Thoracic aorta (tissue), 2 donors: ENCODE data around the gene PCGF5. TPM values are rescaled to one million over a fixed set of nuclear protein-coding genes. Genes with fewer than 3 reads are reported as not detected.

Experiments used
- ATAC-seq: fragments of 150-250 bp; one replicate; pipeline ENCODE4 v1.8.0; 2017; ENCODE audit warnings: low read depth; ENCODE audit not compliant: insufficient number of reproducible peaks, low FRiP score
- DNase-seq: peaks from one replicate; pipeline ENCODE4 v3.0.0-alpha.2; 2020; ENCODE audit warnings: low spot score
- H3K27ac ChIP-seq, 2 donors: fragments of 200-600 bp; sonication (generic); 1 replicate in 1 of 2; 2 replicates in 1 of 2; pipeline ENCODE4 v1.5.1; 2016; ENCODE audit warnings: mild to moderate bottlenecking in 2 of 2, moderate library complexity in 2 of 2
- H3K27me3 ChIP-seq: fragments of 200-600 bp; sonication (generic); replicated peaks from 2 replicates; pipeline ENCODE4 v1.6.0; 2016; ENCODE audit warnings: mild to moderate bottlenecking; ENCODE audit not compliant: insufficient read depth
- H3K36me3 ChIP-seq: fragments of 200-600 bp; sonication (generic); one replicate; pipeline ENCODE4 v1.5.1; 2016
- H3K4me1 ChIP-seq, 2 donors: fragments of 200-600 bp; sonication (generic); 1 replicate in 1 of 2; 2 replicates in 1 of 2; pipeline versions ENCODE4 v1.5.1 to v1.6.0; 2016; ENCODE audit warnings: low read depth in 2 of 2, mild to moderate bottlenecking in 1 of 2; ENCODE audit not compliant: control insufficient read depth in 1 of 2
- H3K4me3 ChIP-seq: fragments of 200-600 bp; sonication (generic); 2 replicates; pipeline ENCODE4 v1.5.1; 2016; ENCODE audit warnings: mild to moderate bottlenecking
- H3K9me3 ChIP-seq: fragments of 200-600 bp; sonication (generic); 2 replicates; pipeline ENCODE4 v1.5.1; 2016
- total RNA-seq, 2 donors: library from RNA; depleted of rRNA; stranded (reverse); fragments of >200 nt; gene quantifications; one replicate each; pipeline versions ENCODE4 v1.1.0 to v1.2.3, GENCODE V29; 2016
- TF ChIP-seq, protein P1 (sequence below): fragments of 200-600 bp; sonication (generic); IDR thresholded peaks from one replicate; pipeline ENCODE4 v1.5.1; 2019; ENCODE audit warnings: antibody characterized with exemption

The PCGF5 gene
- total RNA-seq, 2 donors from 2014 or later, result 111 to 175 TPM

DNA sequence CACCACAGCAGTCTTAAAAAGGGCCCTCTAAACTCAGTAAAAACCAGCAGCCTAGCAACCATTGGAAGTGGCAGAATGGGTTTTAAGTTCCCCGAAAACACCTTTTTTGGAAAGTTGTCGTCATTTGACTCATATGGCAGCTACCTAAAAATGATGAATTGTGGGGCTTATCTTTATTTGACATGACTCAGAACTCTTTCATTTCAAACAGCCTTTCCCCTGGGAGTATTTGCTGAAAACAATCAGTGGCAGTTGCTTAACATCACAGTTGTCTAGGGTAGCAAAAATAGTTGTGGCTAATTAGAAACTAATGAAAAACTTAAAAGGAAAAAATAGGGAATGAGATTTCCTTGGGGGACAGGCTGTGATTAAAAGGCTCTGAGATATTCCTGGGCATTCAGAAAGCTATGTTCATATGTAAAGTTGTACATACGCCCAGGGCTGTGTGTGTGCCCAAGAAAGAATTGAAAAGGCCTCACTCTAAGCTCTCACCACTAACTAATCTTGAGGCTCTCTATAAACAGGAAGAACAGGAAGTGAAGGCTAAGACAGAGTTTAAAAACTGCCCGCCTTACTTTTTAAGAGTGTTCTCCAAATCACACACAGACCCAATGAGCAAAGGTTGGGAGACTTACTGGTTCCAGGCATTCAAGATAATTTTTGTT, 108.0 kb downstream of the PCGF5 start:
- Histone ChIP-seq H3K27ac (no peak overlapping the region), H3K4me1 (no peaks in the 10 kb centered on the region), H3K36me3 (no peaks in the 10 kb centered on the region), H3K4me3 (no peak overlapping the region), H3K27me3 (no peaks in the 10 kb centered on the region), H3K9me3 (no peaks in the 10 kb centered on the region)
- TF ChIP-seq, protein P1, sequence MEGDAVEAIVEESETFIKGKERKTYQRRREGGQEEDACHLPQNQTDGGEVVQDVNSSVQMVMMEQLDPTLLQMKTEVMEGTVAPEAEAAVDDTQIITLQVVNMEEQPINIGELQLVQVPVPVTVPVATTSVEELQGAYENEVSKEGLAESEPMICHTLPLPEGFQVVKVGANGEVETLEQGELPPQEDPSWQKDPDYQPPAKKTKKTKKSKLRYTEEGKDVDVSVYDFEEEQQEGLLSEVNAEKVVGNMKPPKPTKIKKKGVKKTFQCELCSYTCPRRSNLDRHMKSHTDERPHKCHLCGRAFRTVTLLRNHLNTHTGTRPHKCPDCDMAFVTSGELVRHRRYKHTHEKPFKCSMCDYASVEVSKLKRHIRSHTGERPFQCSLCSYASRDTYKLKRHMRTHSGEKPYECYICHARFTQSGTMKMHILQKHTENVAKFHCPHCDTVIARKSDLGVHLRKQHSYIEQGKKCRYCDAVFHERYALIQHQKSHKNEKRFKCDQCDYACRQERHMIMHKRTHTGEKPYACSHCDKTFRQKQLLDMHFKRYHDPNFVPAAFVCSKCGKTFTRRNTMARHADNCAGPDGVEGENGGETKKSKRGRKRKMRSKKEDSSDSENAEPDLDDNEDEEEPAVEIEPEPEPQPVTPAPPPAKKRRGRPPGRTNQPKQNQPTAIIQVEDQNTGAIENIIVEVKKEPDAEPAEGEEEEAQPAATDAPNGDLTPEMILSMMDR, result no peak
- no peak for ATAC-seq
- DNase-seq, result no peak

Other genes with a start within 250 kb of the PCGF5 start
- 10 to 100 TPM; 35.9 to 48.0 TPM for gene HECTD2, start 189.7 kb downstream of the PCGF5 start, total RNA-seq